GM18909 (cell line): ENCODE results near the gene FCN2.

Source experiments
- ATAC-seq: cut with Tn5 transposase; IDR thresholded peaks from one replicate; pipeline ENCODE4 v1.9.1; 2021; ENCODE audit warnings: mild to moderate bottlenecking; ENCODE audit not compliant: unreplicated experiment, poor library complexity

FCN2 gene

GRCh38 chr9:134880484-134881312 is at the start of gene FCN2:
TSS of gene FCN2 (plus strand) at chr9:134880810. CDS start at chr9:134880822, 12 bp downstream.
- ATAC-seq = no peak

GRCh38 chr9:134830926-134831720 is 49.5 kb upstream of the FCN2 start:
- no peak for ATAC-seq

- no peak for ATAC-seq
Observed at GRCh38 chr9:134832471-134832870, 48.1 kb upstream of the FCN2 start.

- ATAC-seq = no peak
Observed at GRCh38 chr9:134833294-134833880, 47.2 kb upstream of the FCN2 start.

GRCh38 chr9:134834217-134834956 is 46.2 kb upstream of the FCN2 start:
- no peak for ATAC-seq

- ATAC-seq = no peak
Observed at GRCh38 chr9:134834957-134835419, 45.6 kb upstream of the FCN2 start.

- ATAC-seq = no peak
Observed at GRCh38 chr9:134835448-134835847, 45.2 kb upstream of the FCN2 start.

- ATAC-seq = no peak
Observed at GRCh38 chr9:134835987-134836386, 44.6 kb upstream of the FCN2 start.

- no peak for ATAC-seq
Observed at GRCh38 chr9:134836406-134836970, 44.1 kb upstream of the FCN2 start.

GRCh38 chr9:134837529-134837928 is 43.1 kb upstream of the FCN2 start:
- no peak for ATAC-seq

GRCh38 chr9:134838651-134839454 is 41.8 kb upstream of the FCN2 start:
- ATAC-seq = no peak

- no peak for ATAC-seq
Observed at GRCh38 chr9:134839455-134840125, 41.0 kb upstream of the FCN2 start.

GRCh38 chr9:134840511-134840910 is 40.1 kb upstream of the FCN2 start:
- no peak for ATAC-seq

- ATAC-seq = no peak
Observed at GRCh38 chr9:134841180-134841904, 39.3 kb upstream of the FCN2 start.

GRCh38 chr9:134842321-134842720 is 38.3 kb upstream of the FCN2 start:
- ATAC-seq = no peak

- ATAC-seq = no peak
Observed at GRCh38 chr9:134843740-134844139, 36.9 kb upstream of the FCN2 start.

- ATAC-seq = no peak
Observed at GRCh38 chr9:134844821-134845220, 35.8 kb upstream of the FCN2 start.

- ATAC-seq = no peak
Observed at GRCh38 chr9:134846187-134846586, 34.4 kb upstream of the FCN2 start.
